ENCODE results near the gene NBEAL2.

NBEAL2 gene

GRCh38 chr3:46944191-46944590 is 35.3 kb upstream of the NBEAL2 start:
- DNase-seq (ENCODE audit: low read depth, low spot score): no peak

GRCh38 chr3:46946416-46946815 is 33.0 kb upstream of the NBEAL2 start:
- DNase-seq (ENCODE audit: low read depth, low spot score): no peak

DNA sequence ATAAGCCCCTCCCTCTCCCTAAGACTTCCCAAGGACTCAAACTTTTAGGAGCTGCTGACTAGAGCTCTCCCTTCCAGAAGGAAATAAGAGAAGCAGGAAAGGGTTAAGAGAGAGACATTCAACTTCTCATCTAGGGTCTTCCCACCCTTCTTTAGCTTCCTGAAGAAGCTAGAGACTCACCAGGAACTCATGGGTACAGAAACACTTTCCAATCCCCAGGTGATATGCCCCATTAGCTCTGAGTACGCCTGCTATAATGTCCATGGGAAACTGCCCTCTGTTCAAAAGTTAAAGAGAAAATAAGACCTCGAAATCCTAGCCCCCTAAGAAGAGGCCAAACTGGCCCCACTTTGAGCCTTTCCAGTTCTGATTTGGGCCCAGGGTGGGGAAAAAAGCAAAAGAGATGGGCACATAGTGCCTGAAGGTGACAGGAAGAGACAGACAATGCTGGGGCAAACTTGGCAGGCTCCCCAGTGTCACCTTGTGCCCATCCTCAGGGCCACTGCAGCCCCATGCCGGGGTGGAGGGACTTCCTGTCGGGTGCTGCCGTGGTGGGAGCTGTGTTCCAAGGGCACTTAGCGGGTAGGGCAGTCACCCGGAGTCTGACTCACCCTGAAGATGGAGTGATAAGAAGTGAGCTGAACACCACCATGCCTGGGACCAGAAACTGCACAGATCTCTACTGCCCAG is 32.5 kb upstream of the NBEAL2 start:
- no peak for DNase-seq (ENCODE audit: low read depth, low spot score)

DNA sequence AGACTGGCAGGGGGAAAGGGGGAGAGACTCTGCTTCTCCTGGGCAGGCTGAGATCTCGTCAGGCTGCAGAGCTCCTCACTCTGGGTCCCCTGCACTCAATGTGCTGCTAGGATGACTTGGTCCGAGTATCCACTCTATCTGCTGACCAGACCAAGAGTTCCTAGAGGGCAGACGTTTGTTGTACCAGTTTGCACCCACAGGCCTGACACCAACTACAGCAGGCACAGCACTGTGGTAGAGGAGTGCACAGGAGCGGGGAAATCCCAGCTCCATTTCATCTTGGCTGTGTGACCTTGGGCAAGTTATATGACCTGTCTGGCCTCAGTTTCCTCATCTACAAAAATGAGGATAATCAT is 31.9 kb upstream of the NBEAL2 start:
- DNase-seq (ENCODE audit: low read depth, low spot score): no peak

- no peak for DNase-seq (ENCODE audit: low read depth, low spot score)
Observed at GRCh38 chr3:46947981-46948791, 31.3 kb upstream of the NBEAL2 start.

DNA sequence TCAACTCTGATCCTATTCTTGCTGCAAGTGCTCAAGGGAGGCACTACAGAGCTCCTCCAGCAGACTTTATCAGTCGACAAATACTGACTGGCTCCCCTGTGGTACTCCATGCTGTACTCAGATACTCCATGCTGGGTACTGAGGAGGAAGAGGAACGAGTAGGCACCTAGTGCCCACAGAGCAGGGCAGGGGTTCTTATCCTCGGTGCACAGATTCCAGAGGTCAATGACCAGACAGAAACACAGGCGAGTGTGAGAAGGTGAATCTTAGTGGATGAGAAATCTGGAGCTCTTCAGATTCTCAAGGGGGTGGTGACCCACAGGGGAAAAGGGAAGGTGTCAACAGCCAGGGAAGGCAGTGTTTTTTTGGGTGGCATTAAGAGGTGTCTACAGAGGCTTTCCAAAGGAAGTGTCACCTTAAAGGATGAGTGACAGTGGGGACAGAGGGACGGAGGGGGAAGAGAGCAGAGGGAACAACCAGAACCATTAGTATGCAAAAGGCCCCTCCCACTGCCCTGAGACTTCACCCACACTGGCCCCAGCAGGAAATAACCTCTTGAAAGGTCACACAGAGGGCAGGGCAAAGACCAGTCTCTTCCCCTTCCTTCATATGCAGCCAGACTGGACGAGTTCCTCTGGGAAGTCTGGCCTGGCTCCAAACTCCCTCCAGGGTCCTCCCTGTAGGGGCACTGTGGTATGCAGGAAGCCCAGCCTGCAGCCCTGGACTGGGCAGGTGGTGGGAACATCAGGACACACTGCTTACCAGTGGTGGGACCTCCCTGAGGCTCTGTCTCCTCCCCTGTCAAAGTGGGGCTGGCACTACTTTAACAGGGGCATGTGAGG is 30.4 kb upstream of the NBEAL2 start:
- DNase-seq (ENCODE audit: low read depth, low spot score): no peak

DNA sequence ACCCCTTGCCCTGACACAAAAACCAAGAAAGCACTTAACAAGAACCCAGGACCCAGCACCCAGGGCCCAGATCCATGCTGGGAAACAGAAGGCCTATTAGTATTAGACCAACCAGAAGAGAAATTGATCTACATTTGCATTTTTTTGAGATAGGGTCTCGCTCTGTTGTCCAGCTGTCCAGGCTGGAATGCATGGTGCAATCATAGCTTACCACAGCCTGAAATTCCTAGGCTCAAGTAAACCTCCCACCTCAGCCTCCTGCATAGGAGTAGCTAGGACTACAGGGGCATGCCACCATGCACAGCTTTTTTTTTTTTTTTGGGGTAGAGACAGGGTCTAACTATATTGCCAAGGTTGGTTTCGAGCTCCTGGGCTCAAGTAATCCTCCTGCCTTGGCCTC is 29.3 kb upstream of the NBEAL2 start:
- no peak for DNase-seq (ENCODE audit: low read depth, low spot score)

GRCh38 chr3:46950650-46951241 is 28.7 kb upstream of the NBEAL2 start:
- no peak for DNase-seq (ENCODE audit: low read depth, low spot score)

DNA sequence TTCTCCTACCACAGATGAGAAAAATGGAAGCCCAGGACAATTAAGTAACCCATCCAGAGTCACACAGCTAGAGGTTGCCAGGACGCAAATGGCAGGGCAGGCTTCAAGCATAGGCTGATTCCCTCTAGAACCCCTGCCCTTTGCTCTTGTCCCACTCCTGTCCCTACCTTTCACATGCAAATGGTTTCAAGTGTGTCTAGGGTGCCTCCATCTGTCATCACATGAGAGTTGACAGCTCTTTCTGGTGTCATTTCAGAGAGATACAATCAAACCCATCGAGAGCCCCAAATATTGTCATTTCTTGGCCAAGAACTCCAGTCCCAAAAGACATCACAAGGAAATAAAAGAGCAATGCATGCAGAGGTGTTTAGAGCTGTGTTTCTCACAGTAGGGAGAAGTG is 26.7 kb upstream of the NBEAL2 start:
- no peak for DNase-seq (ENCODE audit: low read depth, low spot score)

GRCh38 chr3:46953234-46954010 is 26.0 kb upstream of the NBEAL2 start:
- DNase-seq (ENCODE audit: low read depth, low spot score): no peak

- DNase-seq (ENCODE audit: low read depth, low spot score): no peak
Observed at GRCh38 chr3:46954178-46954577, 25.3 kb upstream of the NBEAL2 start.

DNA sequence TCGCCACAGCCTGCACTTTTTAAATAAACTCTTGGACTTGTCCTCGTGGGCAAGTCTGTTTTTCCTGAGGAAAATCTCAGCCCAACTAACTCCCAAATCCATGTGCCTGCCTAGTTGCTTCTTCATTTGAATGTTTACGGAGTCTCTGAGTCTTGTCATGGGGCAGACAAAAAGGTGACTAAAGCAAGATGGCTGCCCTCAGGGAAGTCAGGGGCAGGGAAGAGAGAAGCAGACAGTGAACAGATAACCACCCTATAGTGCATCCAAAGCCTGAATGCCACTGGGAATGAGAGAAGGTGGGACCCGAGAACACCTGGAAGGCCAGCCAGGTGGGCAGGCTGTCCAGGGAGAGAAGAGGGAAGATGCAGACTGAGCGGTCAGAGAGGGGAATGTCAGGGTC is 24.3 kb upstream of the NBEAL2 start:
- no peak for DNase-seq (ENCODE audit: low read depth, low spot score)

GRCh38 chr3:46955801-46956259 is 23.6 kb upstream of the NBEAL2 start:
- DNase-seq (ENCODE audit: low read depth, low spot score): no peak

DNA sequence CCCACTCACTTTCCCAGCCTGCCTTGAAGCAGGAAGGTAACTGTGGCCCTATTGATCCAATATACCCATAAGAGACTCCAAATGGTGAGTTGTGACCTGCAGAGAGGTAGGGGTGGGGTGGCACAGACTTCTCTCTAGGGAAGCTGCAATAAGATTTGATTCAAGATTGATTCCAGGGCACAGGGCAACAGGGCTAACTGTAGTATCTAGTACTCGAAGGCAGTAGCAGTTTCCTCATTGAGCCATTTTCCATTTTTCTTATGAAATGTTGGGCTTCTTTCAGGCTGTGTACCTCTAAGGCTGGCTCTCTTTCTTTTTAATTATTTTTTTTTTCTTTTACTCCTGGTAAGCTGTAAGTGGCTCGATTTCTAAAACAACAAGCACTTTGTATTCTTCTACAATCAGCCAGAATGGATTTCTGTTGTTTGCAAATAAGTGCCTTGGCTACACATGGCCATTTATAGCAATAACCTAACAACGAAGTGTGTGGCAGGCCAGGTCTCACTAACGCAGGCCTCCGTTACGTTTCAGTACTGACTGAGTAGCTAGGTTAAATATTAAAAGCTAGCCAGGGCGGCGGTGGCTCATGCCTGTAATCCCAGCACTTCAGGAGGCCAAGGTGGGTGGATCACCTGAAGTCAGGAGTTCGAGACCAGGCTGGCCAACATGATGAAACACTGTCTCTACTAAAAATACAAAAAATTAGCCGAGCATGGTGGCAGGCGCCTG is 22.2 kb upstream of the NBEAL2 start:
- DNase-seq (ENCODE audit: low read depth, low spot score): no peak

DNA sequence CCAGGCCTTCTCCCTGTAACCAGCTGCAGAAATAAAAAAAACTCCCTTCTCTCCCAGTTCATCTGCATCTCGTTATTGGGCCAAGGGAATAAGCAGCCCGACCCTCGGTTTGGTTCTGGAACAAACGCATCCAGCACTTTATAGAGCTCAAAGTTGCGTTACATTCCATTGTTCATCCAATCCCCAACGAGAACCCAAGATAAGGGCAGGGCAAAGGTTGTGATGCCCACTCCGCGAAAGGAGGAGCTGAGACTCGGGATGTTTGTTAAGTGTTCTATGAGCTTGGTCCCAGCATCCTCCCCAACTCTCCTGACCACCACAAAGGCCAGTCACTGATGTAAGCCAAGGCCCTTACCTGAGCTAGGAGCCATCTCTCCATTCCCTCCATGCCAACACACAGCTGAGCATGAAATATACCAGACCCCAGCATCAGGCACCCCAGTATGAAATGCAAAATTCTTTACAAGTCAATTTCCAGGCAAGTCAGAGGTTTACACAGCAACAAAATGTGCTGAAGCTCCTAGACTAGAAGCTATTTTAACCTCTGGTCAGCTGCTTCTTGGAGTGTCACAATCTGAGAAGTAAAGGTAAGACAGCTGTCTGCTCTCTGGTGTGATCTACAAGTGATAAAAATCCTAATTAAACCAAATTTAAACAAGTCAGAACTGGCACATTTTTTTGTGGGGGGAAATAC is 20.9 kb upstream of the NBEAL2 start:
- no peak for DNase-seq (ENCODE audit: low read depth, low spot score)

DNA sequence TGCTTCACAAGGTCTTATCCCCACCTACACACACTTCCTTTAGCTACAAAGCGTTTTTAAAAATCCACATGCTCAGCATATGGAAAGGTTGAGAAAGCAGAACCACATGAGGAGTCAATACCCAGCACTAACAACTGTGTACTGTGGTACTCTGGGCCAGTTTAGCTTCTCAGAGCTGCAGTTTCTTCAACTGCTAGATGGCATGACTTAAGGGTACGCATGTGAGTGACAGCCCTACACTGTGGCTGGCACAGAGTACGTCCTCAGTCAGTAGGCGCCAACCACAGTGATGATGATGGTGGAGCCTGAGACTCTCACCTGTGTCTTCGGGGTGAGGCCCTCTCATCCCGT is 20.3 kb upstream of the NBEAL2 start:
- no peak for DNase-seq (ENCODE audit: low read depth, low spot score)

GRCh38 chr3:46960081-46960701 is 19.3 kb upstream of the NBEAL2 start:
- no peak for DNase-seq (ENCODE audit: low read depth, low spot score)

DNA sequence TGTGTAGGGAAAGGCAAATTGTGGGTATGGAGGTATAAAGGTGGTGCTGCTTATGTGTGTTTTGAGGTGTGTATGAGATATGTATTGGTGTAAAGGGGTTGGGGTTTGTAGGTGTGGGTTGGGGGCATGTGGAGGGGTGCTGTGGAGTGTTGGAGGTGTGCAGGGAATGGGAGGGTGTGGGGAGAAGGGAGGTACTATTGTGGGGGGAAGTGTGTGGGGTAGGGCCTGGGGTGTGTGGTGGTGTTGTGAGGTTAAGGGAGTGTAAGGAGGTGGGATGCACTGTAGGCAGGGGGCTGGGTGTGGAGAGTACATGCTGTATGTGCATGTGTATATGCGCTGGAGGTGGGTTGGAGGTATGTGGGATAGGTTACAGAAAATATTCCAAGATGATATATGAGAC is 18.6 kb upstream of the NBEAL2 start:
- DNase-seq (ENCODE audit: low read depth, low spot score): no peak

GRCh38 chr3:46962427-46962826 is 17.0 kb upstream of the NBEAL2 start:
- no peak for DNase-seq (ENCODE audit: low read depth, low spot score)

DNA sequence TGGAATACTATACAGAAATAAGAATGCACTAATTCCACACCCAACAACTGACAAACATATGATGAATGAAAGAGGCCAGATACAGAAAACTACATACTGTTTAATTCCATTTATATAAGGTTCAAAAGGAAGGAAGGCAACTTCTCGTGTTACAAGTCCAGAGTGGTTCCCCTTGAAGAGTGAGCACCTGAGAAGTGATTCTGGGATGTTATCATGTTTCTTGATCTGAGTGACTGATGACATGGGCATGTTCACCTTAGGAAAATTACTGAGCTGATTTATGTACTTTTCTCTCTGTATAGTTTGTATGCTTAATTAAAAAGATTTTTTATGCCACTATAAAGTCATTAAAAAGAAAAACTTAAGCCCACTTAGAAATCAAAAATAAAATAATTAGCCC is 16.5 kb upstream of the NBEAL2 start:
- no peak for DNase-seq (ENCODE audit: low read depth, low spot score)

Data from iPS DF 19.7 (cell line).